HG03342 (cell line): ENCODE data around the gene COX19.
"Not testable (repeated sequence)": the region's sequence is repeated elsewhere in the genome, so short reads cannot be mapped to it uniquely, and the experiment has no call there.

Experiments
- ATAC-seq: cut with Tn5 transposase; IDR thresholded peaks from one replicate; pipeline ENCODE4 v1.9.1; 2021; ENCODE audit warnings: mild to moderate bottlenecking, moderate library complexity; ENCODE audit not compliant: unreplicated experiment

COX19 gene

DNA sequence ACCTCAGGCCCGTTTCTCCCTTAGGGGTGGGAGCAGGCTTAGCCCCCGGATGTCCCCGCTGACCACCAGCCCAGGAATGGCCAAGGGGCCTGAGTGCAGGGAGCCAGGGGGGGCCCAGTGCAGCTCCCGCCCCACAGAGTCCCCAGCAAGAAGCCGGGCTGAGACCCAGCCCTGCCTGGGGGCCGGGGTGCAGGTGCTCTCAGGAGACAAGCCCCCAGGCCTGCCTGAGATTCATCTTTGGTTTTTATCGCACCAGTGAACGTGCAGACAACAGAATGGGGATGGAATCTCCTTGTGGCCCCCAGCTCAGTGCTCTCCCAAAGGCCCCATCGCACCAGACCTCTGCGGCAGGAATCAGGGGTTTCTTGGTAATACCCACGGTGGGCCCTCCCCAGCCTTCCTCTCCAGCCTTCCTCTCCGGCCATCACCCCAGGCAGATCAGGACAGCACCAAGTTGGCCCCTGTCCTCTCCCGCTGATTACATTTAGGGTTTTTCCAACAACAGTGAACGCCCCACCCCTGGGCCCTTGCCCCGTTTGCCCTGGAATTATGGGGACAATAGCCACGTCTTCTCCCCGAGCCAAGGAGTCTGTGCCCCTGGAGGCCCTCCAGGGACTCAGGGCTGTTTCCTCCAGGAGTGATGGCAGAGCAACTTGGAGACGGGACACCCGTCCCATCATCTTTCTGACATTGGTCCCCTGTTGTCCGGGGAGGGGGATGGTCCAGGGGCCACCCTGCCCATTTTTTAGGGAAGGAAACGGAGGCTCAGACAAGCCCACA lies 43.3 kb downstream of the COX19 start:
- no peak for ATAC-seq

DNA sequence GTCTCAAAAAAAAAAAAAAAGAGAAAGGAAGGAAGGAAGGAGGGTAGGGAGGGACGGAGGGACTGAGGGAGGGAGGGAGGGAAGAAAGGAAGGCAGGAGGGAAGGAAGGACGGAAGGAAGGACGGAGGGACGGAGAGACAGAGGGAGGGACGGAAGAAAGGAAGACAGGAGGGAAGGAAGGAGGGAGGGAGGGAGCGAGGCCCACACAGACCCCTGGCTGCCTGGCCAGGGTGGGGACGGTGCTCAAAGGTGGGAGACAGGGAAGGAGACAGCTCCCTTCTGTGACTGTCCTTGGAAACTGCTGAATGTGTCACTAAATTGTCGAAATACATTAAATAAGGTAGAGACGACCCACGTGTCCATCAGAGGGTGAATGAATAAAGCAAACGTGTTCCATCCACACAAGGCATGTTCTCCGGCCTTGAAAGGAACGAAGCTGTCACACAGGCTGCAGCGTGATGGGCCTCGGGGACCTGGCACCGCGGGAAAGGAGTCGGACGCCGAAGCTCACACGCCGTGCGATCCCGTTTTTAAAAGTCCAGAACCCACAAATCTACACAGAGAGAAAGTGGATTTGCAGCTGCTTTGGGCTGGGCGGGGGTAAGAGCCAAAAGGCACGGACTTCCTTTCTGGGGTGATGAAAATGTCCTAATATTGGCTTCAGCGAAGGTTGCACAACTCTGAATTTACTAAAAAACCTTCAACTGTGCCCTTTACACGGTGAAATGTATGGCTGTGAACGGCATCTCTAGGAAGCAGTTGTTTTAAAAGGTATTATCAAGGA lies 44.2 kb downstream of the COX19 start:
- ATAC-seq = no peak

DNA sequence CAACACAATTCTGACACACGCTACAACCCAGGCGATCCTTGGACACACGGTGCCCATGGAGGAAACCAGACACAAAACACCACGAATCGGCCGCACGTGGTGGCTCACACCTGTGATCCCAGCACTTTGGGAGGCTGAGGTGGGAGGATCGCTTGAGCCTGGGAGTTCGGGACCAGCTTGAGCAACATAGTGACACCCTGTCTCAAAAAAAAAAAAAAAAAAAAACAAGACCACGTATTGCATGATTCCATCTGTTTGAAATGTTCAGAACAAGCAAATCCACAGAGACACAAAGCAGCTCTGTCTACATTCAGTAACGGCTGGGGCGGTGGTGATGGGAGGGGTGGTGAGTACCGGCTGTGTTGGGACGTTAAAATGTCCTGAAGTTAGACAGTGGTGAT lies 46.0 kb downstream of the COX19 start:
- ATAC-seq = no peak

DNA sequence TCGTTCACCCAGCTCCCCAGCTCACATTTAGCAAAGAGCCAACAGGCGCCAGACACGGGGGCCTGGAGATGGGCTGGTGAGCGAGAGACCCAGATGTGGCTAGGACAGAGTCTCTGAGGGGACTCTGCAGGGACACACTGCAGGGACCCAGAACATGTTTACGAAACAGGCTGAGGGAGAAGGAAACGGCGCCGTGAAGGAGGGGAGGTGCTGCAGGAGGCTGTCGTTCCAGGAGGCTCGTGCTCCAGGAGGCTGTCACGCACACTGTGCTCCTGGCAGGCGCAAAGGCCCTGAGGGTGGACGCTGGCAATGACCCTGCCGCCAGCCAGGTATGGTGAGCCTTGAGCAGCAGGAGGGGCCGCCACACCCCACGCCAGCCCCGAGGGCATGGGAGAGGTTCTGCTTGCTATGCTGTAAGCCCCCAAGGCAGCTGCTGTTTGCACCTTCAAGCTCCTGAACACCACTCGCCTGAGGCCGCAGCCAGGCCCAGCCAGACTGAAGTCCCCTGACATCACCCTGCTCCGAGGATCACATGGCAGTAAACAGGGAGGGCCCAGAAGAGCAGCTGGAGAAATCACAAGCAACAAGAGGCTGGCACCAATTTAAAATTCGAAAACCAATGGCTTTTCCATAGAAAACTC lies 48.2 kb downstream of the COX19 start:
- ATAC-seq = no peak

DNA sequence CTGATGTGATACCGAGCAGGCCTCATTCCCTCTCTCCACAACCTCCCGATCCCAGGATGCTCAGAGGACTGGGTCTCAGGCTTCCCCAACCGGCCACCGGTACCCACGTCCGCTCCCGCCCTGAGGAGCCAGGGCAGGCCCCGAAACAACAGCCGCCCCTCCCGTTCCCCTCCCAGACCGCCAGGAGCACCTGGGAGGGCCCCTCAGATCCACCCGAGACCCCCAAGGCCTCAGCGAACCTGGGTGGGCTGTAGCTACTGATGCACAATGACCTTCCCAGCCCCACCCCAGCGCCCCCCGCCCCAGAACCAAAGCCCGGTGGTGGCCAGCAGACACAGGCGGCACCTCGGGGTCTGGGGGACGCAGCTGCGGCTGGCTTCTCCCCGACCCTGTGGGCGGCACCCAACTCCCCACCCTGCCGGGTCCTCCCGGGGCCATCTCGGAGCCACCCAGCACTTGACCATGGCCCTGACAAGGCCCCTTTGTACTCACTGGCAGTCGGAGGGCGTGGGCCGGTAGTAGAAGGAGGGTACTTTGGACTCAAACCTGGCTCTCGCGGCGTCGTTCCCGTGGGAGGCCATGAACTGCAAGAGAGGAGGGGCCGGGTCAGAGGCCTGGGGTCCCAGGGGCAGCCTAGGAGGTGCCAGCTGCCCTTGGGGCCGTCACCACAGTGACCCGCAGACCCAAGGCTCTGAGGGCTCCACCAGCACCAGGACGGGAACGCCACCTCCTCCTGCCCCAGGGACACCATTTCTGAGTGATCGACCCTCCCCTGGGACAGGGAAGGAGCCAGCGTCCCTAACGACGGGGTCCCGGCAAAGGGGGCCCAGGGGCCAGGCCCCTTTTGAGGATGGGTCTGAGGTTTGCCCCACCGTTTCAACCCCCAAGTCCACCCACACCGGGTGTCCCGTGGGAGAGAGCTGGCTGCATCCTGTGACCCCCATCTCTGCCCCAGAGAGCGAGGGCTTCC lies 49.0 kb downstream of the COX19 start:
- ATAC-seq = no peak

DNA sequence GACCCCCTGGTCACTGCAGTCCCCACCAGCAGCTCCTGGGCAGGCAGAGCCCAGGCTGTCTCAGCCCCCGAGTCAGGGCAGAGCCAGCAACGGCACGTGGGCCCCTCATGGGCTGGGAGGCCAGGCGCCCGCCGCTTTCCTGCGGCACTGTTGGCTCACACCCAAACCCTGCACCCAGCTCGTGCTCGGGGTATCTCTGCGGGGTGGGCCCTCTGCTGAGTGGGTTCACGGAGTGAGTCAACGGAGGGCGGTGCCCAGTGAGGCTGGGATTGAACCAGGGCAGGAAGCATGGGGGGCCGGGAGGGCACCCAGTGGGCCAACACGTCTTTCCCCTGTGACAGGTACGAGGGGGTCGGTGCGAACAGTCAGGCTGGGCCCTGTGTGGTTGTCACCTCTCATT lies 49.7 kb downstream of the COX19 start:
- ATAC-seq = no peak

DNA sequence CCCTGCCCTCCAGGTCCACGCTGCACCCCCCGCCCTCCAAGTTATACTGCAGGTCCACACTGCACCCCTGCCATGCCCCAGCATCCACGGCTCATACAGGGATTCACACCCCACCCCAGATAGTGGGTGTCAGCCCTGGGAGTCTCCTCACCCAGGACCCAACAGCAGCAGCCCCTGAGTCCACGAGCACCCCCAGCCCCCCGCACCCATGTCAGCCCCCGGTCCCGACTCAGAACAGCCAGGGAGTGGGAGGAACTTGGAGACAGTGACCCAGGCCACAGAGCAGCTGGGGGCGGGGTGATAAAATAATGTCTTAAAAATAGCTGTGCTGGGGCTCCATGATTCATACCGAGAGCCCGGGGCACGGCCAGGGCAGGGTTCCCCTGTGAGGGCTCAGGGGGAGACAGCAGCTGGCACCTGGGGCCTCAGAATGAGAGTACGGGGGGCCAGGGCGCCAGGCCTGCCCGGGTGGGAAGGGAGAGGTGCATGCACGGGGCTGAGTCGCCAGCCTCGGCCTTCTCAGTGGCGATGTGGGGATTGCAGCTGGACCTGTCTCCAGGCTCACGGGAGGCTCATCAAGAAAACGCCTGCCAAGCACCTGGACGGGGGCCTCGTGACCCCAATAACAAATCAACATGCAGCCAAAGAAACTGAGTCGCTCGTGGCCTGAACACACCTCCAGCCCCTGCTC lies 50.7 kb downstream of the COX19 start:
- ATAC-seq = peak; percentile 47

DNA sequence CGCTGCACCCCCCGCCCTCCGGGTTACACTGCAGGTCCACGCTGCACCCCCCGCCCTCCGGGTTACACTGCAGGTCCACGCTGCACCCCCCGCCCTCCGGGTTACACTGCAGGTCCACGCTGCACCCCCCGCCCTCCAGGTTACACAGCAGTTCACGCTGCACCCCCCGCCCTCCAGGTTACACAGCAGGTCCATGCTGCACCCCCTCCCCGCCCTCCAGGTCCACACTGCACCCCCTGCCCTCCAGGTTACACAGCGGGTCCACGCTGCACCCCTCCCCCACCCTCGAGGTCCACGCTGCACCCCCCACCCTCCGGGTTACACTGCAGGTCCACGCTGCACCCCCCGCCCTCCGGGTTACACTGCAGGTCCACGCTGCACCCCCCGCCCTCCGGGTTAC lies 51.3 kb downstream of the COX19 start:
- ATAC-seq = not testable (repeated sequence)

DNA sequence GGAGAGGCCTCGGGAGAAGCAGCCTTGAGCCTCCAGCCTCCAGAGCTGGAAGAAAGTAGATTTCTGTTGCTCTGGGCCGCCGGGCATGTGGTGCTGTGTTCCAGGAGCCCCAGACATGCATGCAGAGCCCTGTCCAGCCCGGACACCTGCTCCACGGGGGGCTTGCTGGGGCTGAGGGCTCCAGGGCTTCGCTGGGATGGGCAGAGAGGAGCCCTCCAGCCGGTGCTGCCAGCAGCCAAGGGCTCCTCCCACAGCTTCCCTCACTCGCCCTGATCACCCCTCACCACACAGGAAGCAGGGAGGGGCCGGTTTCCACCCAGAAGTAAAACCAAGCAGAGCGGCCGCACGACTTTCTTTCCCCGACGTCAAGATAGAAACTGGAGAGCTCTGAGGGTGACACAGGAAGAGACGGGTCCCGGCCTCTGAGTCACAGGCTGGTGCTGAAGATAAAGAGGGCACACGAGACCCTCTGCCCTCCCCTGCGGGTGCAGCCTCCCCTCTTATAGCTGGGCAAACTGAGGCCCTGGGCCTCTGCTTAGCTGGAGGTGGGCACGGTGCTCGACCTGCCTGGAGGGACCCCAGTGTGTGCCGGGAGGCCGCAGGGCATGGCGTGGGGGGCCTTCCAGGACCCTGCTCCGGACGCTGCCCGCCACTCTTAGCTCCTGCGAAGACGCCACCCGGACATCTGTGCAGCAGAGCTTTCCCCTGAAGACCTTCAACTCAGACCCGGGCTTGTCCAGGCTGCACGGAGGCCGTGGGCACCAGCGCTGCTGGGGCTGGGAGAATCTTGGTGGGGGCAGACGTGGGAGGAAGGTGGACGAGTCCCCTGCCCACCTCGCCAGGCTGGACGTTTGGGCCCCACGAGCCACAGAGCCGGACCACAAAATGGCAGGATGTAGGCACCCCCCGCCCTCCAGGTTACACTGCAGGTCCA lies 52.0 kb downstream of the COX19 start:
- peak; percentile 80 for ATAC-seq

DNA sequence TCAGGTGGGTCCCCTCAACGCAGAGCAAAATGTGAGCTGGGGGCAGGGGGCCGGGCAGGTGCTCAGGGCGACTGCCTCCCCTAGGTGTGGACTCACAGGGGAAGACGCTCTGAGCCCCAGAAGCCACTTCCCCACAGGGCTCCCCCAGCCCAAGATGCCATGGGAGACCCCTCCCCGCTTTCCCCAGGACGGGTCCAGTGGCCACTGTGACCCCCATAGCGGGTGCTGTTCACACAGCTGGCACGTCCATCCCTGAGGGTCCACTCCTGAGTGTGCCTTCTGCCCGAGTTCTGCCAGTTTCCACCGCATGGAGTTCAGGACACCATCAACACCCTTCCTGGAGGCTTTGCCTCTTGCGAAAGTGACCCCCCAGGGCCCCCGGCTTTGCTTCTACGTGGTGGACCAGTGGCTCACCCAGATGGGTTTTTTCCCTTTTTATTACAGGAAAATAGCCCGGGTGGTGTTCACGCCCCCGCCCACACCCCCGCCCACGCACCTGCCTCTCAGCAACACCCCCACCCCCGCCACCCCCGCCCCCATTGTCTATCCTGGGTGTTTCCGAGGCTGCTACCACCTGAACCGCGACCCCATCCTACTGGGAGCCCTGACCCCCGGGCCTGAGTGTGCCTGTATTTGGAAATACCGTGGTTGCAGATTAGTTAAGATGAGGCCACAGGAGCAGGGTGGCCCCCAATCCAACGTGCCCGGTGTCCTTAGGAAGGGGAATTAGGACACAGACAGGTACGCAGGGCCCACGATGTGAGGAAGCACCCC lies 52.8 kb downstream of the COX19 start:
- no peak for ATAC-seq

DNA sequence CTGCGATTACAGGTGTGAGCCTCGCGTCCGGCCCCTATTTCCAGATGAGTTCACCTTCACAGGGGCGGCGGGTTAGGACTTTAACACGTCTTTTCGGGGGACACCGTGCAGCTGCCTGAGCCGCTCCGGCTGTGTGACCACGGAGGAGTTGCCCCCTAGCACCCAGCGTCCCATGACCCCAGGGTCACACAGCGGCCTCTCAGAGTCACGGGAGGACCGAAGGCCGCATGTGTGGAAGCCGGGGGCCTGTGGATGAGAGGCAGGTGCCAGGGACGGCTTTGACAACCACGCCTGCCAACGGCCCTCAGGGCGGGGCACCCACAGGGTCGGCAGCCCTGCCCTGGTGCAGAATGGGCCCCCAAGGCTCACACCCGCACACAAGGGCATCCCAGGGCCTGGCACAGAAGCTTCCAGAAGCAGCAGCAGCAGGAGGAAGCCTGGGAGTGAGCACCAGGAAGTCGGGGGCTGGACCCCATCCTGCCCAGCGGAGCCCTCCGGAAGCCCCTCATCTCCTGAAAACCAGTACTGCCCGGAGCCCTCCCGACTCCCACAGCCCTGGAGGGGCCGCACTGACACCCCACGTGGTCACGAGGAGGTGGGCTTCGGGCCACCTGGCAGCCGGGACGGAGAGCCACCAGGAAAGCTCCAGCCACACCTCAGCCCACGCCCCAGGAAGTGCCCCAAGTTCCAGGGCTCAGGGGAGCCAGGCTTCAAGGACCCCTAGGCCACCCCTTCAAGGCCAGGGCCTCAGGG lies 53.6 kb downstream of the COX19 start:
- ATAC-seq = no peak

DNA sequence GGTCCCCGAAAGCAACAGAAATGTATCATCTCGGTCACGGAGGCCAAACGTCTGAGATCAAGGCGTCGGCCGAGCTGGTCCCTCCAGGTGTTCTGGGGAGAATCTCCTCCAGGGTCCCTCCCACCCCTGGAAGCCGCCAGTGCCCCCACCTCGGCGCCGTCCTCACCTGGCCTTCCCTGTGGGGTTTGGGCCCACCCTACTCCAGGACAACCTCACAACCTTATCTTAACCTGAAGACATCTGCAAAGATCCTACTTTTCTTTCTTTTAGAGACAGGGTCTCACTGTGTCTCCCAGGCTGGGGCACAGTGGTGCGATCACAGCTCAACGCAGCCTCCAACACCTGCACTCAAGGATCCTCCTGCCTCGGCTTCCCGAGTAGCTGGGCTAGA lies 54.3 kb downstream of the COX19 start:
- no peak for ATAC-seq

DNA sequence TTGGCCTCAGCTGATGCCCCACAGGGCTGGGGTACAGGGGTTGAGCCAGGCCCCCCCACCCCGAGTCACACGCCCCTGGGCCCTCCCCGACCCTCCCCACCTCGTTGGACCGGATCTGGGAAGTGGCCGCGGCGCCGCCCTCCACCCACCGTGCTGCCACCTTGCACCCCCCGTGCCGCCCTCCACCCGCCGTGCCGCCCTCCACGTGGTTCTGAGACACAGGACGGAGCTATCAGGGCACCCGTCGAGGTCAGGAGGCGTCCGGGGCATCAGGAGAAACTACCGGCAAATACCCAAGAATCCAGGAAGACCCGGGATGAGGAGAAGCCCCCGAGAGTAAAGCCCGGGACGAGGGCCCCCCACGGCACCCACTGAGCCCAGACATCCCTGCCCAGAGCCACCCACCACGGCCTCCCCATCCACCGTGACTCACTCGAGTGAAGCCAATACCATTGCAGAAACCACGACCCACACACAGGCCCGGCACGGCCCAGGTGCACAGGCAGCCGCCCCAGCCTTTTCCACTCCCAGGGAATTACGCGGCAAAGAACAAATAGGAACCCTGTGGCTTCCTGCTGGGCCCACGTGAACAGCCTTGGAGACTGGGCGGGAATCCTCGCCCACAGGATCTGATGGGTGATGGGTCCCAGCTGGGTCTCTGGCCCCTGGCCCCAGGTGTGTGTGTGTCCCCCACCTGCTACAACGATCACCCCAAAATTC lies 54.8 kb downstream of the COX19 start:
- ATAC-seq = no peak

DNA sequence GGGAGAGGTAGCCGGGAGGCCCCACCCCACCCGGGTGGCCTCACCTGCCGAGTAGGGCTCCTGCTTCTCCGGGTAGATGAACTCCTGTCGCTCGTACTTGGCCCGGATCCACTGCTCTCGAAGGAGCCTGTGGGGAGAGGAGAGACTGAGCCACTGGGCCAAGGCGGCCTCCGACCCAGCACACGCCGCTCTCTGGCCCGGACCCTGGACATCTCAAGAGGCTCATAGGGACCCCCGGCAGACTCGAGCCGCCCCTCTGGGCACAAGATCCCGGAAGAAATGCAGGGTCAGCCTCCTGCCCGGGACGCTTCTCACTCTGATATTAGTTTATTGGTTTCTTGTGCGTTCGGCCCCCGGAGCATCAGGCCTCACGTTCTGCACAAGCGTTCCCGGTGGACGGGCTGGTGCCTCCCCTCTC lies 55.4 kb downstream of the COX19 start:
- ATAC-seq = no peak

DNA sequence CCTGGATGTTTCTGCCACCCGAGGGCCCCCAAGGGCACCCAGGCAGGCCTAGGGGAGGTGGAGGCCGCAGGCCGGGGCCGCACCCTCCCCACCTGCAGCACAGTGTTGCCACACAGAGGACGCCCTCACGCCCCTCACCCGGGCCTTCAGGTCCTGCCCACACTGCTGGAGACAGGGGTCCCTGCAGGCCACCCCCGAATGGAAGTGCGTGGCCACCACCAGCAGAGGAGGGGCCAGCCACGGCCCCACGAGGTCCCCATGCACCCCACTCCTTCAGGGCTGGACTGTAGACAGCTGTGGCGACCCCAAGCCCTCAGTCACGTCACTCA lies 56.3 kb downstream of the COX19 start:
- ATAC-seq = no peak

DNA sequence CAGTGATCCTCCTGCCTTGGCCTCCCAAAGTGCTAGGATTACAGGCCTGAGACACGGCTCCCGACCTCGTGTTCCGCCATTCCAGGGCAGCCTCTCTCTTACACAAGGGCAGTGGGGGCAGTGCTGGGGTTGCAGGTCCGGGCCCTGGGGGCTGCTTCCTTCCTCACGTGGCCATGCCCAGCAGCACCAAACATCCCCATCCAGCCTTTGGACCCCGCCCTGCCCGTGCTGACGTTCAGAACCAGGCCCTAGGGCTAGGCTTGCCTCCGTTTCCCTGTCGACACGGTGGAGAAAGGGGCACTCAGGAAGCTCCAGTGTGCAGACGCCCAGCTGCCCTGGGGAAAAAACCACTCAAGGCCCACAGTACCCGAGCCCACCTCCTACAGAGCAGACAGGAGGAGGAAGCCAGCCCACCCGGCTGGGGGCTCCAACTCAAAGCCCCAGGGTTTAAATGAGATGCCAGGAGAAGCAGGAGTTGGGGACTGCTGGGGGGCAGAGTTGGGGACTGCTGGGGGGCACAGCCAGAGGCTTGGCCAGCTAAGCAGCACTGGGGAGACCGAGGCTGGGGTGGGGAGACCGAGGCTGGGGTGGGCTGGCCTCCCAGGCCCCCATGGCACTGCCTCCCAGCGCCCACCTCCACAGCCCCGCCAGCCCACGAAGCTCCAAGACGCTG lies 56.8 kb downstream of the COX19 start:
- ATAC-seq = no peak

DNA sequence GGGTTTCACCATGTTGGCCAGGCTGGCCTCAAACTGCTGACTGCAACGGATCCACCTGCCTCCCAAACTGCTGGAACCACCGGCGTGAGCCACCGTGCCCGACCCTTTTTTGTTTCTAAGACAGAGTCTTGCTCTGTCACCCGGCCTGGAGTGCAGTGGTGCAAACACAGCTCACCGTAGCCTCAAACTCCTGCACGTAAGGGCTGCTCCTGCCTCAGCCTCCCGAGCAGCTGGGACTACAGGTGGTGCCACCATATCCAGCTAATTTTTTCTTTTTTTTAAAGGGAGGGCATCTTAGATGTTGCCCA lies 57.3 kb downstream of the COX19 start:
- ATAC-seq = no peak
